Dedifferentiated amniotic fluid mesenchymal stem cell (primary cell): ENCODE measurements around the gene CDH22.

ENCODE experiments used
- DNase-seq: peaks from one replicate; pipeline ENCODE4 v3.0.0-alpha.2; 2016; ENCODE audit errors: extremely low spot score

The CDH22 gene

DNA sequence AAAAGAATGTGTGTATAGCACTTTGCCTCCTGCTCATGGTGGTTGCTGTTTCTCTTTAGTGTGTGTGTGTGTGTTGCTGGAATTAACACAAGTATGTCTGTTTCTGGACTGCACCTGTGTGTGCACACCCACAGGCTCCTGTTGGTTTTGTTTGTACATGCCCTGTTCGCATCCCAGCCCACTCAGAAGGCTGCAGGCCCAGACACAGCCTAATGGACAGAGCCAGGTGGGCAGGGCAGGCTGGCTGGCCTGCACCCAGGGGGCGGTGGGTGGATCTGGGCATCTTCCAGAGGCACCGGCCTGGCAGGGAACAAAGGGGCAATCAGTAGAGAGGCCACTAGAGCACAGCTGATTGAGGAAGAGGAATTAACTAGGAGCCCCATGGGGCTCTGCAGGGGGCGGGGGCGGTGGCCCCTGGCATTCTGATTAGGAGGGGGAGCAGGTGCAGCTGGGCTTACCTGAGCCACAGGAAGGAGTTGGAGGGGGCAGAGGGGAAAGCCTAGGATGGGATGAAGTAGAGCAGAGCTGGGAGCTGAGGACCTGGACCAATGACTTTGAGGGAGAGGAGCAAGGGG, 168.3 kb downstream of the CDH22 start:
- no peak for DNase-seq

DNA sequence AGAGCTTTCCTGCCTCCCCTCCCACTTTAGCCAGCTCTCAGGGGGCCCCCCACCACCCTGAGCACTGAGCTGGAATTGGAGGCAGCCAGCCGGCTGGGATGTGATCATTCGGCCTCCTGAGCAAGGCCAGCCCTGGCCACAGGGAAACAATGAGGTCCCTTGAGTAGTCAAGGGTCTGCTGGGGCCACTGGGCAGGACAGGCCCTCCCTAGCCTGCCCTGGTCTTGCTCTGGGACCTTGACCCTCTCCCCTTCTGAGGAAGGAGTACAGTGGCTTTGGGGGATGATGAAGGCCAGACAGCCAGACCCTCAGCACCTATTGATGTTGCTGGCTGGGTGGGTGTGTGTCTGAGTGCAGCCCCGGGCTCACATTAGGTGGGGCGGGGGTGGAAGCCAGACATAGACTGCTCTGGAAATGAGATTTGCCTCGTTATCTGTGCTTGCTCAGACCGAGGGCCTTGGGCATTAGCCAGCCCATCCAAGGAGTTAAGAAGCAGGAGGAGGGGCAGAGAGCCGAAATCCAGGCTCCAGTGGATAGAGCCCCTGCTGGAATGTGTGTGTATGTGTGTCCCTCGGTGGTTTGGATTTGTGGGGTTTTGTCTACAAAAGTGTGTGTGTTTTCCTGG, 168.9 kb downstream of the CDH22 start:
- DNase-seq, result no peak

DNA sequence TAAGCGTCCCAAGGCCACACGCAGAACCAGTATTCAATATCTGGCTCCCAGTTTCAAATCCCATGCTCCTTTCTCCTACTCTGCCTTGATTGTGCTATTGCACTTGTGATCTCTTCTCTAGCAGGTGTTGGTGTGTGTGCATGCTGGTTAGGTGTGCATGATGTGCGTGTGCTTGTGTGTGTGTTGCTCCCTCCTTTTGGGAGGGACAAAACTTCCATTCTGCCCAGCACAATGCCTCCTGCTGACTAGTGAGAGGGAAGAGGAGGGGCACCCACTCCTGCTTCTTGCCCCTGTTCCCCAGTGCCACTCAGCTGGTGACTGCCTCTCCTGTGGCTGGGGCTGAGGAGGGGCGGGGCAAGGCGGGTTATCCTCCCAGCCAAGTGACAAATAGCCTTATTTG, 170.5 kb downstream of the CDH22 start:
- no peak for DNase-seq

DNA sequence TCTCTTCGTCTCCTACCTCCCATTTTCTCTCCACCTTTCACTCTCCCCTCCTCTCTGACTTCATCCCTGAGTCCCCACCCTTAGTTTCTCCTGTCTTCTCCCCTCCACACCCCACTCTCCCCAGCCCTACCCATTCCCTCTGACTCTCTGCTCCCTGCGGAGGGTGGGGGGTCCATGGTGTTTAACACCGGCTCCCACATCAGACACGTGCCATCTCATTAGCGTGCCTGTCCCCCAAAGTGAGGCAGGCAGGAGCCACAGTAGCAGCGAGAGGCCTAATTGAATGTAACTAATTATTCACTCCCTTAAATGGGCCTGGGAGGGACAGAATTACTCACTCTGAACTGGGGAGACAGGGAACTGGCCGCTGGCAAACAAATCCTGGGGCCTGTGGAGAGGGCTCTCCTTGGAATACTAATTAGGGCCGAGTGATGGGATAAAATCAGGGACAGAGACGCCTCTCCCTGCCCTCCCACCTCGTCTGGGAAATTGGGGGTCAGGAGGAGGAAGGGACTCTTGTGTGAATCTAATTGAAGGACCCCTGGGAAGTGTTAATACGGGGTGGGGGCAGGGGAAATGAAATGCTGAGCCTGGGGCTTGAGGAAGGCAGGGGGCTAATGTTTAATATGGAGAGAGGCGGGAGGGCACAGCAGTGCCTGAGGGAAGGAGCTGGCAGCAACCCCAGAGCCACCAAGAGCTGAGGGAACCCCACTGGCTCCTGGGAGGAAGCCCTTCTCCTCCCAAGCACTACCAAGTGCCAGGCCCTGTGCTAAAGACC, 172.3 kb downstream of the CDH22 start:
- DNase-seq, result no peak

DNA sequence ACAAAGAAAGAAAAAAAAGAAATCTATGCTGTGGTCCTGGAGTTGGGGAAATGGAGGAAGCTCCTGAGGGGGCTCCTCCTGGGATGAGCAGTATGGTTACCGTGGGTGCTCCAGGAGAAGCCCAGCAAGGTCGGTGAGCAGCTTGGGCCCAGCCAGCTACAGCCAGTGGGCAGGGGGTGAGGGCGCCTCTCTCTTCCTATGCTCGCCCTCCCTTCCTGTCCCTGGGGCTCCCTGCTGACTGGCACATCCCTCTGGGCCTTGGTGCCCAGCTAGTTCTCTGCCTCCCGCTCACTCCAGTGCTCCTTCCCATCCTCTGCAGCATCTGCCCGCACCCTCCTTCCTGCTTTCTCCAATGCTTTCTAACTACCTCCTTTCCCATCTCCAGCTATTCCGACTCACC, 173.6 kb downstream of the CDH22 start:
- DNase-seq, result no peak

DNA sequence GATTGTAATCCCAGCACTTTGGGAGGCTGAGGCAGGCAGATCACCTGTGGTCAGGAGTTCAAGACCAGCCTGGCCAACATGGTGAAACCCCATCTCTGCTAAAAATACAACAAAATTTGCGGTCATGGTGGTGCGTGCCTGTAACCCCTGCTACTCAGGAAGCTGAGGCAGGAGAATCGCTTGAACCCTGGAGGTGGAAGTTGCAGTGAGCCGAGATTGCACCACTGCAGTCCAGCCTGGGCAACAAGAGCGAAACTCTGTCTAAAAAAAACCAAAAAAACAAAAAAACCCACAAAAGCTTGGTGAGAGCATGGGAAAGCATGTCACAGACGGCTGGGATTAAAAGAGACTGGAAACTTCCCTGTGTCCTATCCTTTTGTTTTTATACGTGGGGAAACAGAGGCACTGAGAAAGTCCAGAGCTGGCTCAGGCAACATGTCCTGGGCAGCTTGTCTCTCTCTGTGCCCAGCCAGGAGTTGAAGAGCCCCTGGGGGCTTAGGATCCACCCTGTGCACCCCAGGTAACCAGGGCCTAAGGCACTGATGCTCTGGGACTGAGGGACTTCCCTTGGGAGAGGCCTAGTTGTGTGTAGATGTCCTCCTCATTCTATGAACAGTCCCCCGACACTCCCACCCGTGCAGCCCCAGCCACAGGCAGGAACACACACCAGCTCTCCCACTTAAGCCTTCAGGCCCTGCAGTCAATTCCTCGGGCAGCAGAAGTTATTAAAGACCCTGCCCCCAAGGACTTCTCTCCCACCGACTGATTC, 174.2 kb downstream of the CDH22 start:
- DNase-seq, result no peak

DNA sequence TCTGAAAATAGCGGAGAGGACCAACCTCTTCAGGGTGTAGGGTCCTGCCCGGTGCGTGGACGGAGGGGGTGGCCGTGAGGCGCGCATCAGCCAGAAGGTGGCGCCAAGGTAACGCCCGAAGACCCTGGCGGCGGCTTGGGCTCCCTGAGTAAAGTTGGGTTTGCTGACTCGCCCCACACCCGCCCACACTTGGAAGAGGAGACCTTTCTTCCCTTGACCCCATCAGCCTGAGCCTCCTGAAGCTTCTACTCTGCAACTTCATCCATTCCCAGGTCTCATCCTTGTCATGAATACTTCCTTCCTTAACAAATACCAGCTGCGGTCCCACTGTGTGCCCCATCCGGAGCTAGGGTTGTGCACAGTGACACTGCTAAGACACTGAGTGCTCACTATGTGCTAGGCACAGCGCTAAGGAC, 175.6 kb downstream of the CDH22 start:
- peak; percentile 24 for DNase-seq

DNA sequence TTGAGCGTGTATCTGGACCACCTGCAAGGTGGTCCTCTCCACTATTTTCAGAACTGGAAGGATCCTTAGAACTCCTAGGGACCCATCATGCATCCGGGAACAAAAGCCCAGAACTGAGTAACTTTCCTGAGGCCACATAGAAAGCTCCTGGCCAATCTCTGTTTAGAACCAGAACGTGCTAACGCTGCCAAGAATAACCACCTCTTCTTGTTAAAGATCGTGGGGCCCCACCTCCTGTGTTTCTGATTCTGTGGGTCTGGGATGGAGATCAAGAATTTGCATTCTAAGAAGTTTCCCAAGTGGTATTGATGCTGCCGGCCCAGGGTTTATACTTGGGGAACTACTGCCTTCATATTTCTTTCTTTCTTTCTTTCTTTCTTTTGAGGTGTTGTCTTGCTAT, 176.9 kb downstream of the CDH22 start:
- no peak for DNase-seq

DNA sequence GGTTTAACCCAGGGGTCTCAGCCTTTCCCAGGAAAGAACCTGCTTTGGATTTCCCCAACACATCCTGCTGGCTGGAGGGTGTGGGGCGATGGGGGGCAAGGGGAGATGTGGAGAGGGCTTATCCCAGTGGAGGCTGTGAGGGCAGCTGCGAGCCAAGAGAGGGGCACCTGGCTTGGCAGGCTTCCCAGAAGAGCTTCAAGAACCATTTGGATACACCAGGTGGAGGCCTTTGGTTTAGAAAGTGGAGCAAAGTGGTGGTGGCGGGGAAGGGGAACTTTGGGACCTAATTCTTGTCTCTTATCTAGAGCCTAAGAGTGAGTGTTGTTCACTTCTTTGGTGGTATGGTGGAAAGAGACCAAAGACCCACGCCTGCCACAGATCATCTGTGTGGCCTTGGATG, 177.8 kb downstream of the CDH22 start:
- DNase-seq, result no peak

DNA sequence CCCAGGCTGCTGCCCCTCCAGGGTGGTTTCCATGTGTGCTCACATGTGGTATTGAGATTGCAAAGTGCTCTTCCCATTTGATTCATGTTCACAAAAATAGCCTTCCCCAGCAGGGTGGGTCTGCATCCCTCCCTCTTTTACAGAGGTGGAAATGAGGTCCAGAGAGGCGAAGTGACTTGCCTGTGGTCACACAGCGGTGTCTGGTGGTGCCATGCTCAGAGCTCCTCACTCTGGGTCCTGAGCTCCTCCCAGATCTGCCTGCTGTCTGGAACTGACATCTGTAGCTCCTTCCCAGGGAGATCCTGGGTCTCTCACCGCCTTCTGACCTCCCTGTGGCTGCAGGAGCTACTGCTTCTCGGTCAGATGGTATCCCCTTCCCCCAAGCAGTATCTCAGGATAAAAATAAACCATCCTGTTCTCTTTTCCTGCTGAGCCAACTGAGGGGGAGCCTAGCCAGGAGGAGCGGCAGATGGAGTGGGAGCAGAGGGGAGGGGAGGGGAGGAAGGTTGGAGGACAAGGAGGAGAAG, 178.3 kb downstream of the CDH22 start:
- no peak for DNase-seq

DNA sequence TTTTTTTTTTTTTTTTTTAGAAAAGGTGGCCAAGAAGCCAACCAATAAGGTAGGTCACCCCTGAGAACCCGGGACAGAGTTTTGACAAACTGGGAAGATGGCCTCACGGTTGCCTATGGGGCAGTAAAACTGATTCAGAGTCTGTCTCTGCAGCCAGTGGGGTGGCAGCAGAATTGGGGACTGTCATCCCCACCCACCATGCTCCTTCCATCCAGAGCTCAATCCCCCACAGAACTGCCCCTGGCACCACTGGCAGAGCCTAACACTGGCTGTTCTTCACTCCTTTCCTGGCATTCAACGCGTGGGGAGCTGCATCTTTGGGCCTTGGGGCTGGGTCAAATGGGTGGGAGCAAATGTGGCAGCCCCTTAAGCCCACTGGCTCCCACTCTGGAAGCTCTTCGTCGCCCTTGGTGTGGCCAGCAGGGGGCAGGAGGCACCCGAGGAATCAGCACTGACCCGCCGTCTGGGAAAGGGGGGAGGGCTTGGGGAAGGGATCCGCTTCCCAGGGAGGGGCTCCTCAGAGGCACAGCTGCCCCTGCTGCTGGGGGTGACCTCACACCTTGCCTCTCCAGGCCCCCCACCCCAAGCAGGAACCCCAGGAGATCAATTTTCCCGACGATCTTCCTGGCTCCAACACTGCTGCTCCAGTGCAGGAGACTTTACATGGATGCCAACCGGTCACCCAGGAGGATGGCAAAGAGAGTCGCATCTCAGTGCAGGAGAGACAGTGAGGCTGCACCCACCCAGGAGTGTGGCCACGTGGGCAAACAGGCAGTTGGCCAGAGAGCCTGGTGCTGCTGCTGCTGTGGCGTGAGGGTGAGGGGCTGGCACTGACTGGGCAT, 179.8 kb downstream of the CDH22 start:
- DNase-seq, result no peak

DNA sequence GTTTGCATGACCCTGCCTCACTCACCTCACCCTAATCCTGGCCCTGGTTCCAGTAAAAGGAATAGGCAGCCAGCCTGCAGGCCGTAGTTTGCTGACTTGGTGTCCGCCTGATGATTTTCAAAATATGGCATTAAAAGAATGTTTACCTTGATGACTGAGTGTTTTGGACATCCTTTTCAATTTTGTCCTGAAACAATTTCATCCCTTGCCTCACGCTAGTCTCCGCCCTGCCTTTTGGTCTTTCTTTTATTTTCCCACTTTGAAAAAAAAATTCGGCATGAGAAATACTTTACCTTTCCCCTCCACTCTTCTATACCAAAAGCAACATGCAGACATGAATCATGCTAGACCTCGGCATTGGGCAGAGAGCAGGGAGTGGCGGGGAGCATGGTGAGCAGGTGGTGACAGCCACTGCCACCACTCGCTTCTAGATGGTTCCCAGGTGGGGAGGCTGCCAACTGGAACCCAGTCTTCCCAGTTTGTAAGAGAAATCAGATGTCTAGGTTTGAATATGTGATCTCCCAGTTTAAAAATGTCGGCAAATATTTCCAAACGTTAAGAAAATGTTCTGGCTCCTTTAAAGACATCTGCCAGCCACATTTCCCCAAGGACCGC, 180.8 kb downstream of the CDH22 start:
- DNase-seq, result no peak

DNA sequence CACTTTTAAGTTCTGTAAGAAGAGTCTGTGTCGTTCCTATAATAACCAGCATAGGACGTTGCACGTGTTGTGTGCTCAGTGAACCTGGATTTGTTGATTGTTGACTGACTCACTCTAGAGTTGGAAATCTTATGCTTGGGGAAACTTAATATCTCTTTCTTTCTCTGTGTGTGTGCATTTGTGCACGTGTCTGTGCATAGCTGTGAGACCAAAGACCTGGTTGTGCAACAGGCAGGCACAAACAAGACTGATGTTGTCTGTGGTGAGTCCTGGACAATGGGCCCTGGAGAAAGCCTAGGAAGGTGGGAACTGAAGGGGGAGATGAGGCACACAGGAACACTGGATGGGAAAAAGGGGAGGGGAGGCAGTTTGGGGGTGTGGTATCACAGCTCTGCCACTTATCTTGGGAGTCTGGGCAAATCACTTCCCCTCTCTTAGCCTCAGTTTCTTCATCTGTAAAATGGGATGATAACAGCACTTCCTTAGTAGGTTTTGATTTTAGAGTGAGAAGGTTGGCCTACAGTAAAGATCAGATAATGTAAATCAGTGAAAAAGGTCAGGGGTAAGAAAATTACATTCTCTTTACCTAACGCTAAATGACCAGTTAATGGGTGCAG, 181.8 kb downstream of the CDH22 start:
- no peak for DNase-seq
